ENCODE measurements around the gene MYBPH. TPM values are rescaled to one million over a fixed set of nuclear protein-coding genes. Genes with fewer than 3 reads are reported as not detected.

Gene MYBPH
- total RNA-seq, 1 experiment from 2014 or later, result not detected

DNA sequence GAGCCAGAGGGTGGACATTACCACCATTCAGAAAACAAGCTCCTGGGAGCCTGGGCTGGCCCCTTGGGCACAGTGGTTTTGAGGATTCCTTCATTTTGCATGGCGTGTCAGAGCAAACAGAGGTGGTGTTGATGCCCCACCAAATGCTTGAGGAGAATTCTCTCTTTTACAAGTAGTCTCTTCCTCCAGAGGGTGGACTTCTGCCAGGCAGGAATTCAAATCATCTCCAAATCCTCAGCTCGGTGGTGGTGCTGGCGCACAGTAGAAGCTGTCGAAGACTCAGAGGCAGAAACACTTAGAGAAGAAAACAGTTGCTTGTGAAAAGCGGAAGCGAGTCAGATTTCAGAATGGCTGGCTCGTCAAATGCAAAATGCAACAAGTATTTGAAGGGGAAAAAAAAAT lies 14.3 kb upstream of the MYBPH start:
- Histone ChIP-seq H2BK12ac (ENCODE audit: insufficient read length, low read depth, low read length) (no peak overlapping the region), H3K4me1 (ENCODE audit: insufficient read depth, low read length) (peaks cover 6% of the 10 kb centered on the region; the same call in 1 of the 2 replicates), H2BK5ac (ENCODE audit: insufficient read length, low read length) (no peak overlapping the region), H4K8ac (replicated peaks; ENCODE audit: insufficient read length, low read depth, low read length) (no peak overlapping the region), H2BK15ac (ENCODE audit: low read depth, low read length) (no peak overlapping the region), H4K5ac (ENCODE audit: insufficient read length, low read depth, low read length) (no peak overlapping the region), H2AFZ (ENCODE audit: low read length) (no peak overlapping the region), H3K4ac (ENCODE audit: low read depth, low read length) (no peak overlapping the region), H3K4me2 (ENCODE audit: insufficient read depth, insufficient read length, low read length) (no peak overlapping the region), H2BK20ac (ENCODE audit: low read depth, low read length, poor library complexity, severe bottlenecking) (no peak overlapping the region), H4K20me1 (ENCODE audit: control insufficient read depth, insufficient read depth, insufficient read length) (no peaks in the 10 kb centered on the region), H3K27ac (ENCODE audit: insufficient read length, low read depth, low read length) (no peak overlapping the region), H3K9me3 (ENCODE audit: control insufficient read depth, low read depth, low read length) (no peaks in the 10 kb centered on the region), H3K27me3 (ENCODE audit: insufficient read depth, low read length) (no peaks in the 10 kb centered on the region), H3T11ph (ENCODE audit: low read length) (no peak overlapping the region), H3K23ac (ENCODE audit: insufficient read length, low read depth, low read length) (no peak overlapping the region), H3K56ac (ENCODE audit: insufficient read length, low read depth, low read length) (no peak overlapping the region), H4K91ac (ENCODE audit: insufficient read length, low read depth, low read length) (no peak overlapping the region), H3K14ac (ENCODE audit: insufficient read depth, low read length) (no peak overlapping the region), H3K79me1 (ENCODE audit: insufficient read depth, low read depth, low read length, poor library complexity, severe bottlenecking) (no peaks in the 10 kb centered on the region), H3K9ac (ENCODE audit: extremely low read depth, insufficient read length, low read length) (no peak overlapping the region), H3K18ac (ENCODE audit: insufficient read length, low read depth, low read length) (no peak overlapping the region), H2BK120ac (ENCODE audit: low read depth, low read length, poor library complexity, severe bottlenecking) (no peak overlapping the region), H3K23me2 (ENCODE audit: insufficient read length, low read depth, low read length, poor library complexity, severe bottlenecking) (peaks cover 3% of the 10 kb centered on the region), H3K79me2 (ENCODE audit: insufficient read depth, low read length) (no peaks in the 10 kb centered on the region), H2AK5ac (ENCODE audit: insufficient read length, low read length) (no peak overlapping the region)
- TF ChIP-seq, protein P1, sequence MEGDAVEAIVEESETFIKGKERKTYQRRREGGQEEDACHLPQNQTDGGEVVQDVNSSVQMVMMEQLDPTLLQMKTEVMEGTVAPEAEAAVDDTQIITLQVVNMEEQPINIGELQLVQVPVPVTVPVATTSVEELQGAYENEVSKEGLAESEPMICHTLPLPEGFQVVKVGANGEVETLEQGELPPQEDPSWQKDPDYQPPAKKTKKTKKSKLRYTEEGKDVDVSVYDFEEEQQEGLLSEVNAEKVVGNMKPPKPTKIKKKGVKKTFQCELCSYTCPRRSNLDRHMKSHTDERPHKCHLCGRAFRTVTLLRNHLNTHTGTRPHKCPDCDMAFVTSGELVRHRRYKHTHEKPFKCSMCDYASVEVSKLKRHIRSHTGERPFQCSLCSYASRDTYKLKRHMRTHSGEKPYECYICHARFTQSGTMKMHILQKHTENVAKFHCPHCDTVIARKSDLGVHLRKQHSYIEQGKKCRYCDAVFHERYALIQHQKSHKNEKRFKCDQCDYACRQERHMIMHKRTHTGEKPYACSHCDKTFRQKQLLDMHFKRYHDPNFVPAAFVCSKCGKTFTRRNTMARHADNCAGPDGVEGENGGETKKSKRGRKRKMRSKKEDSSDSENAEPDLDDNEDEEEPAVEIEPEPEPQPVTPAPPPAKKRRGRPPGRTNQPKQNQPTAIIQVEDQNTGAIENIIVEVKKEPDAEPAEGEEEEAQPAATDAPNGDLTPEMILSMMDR (conservative IDR thresholded peaks at IDR 0.05), result no peak
- no peaks in the 10 kb centered on the region for H3K36me3 Mint-ChIP-seq (ENCODE audit: insufficient read depth in 1 of 3, low read depth in 3 of 3)
- H3K27me3 Mint-ChIP-seq (ENCODE audit: low read depth), result no peaks in the 10 kb centered on the region; the same call in 1 of the 2 replicates
- no peak for DNase-seq
- H3K4me1 Mint-ChIP-seq, result peaks cover 29 to 34% of the 10 kb centered on the region in 2 experiments
- no peak overlapping the region for H3K27ac Mint-ChIP-seq
- no CpG with 5 or more reads among the region's 7 CpGs for WGBS (ENCODE audit: extremely low coverage, insufficient read length, low lambda C conversion rate)
- no peaks in the 10 kb centered on the region; a peak in 2 of 5 replicates for H3K9me3 Mint-ChIP-seq
- no peak overlapping the region for H3K4me3 Mint-ChIP-seq

Data from H9 (cell line).